Occipital lobe (tissue), 2 donors: ENCODE data around the gene KRTAP10-6. TPM values are rescaled to one million over a fixed set of nuclear protein-coding genes. Genes with fewer than 3 reads are reported as not detected.
"Not testable (repeated sequence)": the region's sequence is repeated elsewhere in the genome, so short reads cannot be mapped to it uniquely, and the experiment has no call there.

Source experiments
- DNase-seq: peaks from one replicate; lab custom pipeline; 2025; lab: John Stamatoyannopoulos, UW
- total RNA-seq: library from RNA; depleted of rRNA; stranded (reverse); fragments of >200 nt; gene quantifications from one replicate; pipeline ENCODE4 v1.2.3, GENCODE V29; 2014

KRTAP10-6 gene
- total RNA-seq, 1 donor from 2014 or later, result not detected

DNA sequence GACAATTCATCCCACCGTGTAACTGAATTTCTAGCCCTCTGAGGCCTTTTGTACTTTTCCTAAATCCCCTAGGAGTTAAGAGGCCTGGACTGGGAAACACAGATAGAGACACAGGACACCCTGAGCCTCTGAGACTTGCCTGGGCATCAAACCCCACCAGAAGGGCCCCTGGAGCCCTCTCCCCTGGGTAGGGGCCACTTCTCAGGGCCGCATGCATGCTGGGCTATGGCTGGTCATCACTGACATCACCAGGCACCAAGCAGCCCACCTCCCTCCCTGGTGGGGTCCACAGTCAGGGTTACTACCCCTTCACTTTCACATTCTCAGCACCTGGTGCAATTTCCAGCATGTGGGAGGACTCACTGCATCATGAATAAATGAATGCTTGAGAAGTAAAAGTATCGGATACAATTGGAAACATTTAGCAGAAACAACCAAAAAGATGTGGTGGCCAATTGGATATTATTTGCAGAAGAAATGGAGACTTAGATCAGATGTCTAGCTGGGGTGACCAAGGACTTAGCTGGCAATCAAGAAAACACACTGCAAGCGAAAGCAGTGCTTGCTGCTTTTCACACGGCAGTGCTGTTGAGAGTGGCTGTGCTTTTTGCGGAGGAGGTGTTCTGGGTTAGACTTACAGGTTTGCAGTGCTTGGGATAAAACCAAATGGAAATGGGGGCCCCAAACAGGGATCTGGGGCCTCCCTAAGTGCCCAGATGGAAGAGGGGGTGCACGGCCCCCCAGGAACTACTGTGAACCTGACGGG lies 7.1 kb upstream of the KRTAP10-6 start:
- no peak for DNase-seq

DNA sequence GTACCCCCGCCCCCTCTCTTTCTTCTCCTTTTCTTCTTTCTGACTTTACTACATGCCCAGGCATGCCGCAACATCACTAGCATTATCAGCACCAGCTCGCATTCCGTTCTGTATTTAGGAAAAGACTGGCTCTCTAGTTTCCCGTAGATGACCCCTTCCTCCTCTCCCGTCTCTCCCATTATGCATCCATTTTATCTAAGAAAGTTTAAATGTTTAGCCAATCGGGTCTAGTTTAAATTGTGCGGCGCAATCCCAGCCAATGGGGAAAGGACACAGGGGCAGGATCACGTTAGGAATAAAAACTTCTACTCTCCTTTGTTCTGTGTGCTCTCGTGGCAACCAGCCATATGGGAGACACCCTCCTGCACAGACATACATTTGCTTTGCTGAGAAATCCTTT lies 5.8 kb upstream of the KRTAP10-6 start:
- no peak for DNase-seq

DNA sequence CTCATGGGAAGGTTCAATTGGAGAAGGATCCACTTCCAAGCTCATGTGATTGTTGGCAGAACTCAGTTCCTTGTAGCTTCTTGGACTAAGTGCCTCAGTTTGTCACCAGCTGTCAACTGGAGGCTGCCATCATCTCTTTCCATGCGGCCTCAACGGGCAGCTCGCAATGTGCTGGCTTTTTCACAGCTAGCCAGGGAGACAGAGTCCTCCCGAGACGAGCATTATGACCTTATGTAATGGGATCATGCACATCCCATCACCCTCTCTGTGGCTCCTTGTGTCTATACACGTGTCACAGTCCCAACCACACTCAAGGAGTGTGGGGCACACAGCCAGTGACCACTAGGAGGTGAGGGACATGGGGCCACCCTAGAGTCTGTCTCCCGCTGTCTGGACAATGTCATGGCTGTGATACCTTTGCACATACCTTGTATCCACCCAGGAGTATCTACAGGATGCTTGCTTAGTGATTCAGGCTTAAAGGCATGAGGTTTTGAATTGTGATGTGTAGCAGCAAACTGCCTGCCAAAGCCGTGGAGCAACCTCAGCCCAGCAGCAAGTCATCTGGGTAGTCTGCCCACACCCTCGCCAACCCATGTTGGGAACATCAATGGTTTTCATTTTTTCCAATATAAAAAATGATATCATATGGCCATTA lies 3.9 kb upstream of the KRTAP10-6 start:
- DNase-seq, result no peak

DNA sequence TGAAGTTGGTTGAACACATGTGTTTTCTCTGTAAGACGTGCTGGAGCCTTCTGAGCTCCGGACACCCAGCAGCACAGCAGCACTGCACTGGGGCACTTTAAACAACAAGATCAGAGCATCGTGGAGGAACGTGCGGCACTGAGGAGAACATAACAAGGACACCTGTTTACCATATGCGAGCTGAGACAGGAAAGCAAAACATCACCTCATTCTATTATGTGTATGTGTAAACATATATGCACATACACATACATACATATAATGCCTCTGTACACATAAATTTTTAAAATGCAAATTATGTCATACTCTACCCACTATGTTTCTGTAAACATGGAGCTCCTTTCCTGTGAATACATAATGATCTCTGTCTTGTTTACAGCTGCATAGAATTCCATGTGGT lies 3.2 kb upstream of the KRTAP10-6 start:
- DNase-seq, result no peak

DNA sequence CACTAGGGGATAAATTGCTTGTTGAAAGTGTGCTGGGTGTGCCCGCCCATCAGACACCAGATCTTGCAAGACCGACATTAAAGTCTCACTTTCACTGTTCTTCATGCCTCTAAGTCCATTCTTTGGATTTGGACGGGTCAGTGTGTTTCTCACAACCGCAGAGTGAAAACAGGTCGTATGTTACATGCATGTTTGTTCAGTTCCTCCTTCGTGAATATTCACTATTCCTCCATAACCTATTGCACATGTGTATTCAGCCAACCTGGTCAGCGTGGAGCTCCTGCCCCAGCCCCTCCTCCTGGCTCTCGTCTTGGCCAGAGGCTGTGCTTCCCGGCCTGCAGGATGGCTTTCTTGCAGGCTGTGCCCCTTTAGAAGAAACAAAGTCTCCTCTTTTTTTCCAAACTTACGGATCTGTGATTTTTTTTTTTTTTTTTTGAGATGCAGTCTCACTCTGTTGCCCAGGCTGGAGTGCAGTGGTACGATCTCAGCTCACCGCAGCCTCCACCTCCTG lies 2.2 kb upstream of the KRTAP10-6 start:
- no peak for DNase-seq

DNA sequence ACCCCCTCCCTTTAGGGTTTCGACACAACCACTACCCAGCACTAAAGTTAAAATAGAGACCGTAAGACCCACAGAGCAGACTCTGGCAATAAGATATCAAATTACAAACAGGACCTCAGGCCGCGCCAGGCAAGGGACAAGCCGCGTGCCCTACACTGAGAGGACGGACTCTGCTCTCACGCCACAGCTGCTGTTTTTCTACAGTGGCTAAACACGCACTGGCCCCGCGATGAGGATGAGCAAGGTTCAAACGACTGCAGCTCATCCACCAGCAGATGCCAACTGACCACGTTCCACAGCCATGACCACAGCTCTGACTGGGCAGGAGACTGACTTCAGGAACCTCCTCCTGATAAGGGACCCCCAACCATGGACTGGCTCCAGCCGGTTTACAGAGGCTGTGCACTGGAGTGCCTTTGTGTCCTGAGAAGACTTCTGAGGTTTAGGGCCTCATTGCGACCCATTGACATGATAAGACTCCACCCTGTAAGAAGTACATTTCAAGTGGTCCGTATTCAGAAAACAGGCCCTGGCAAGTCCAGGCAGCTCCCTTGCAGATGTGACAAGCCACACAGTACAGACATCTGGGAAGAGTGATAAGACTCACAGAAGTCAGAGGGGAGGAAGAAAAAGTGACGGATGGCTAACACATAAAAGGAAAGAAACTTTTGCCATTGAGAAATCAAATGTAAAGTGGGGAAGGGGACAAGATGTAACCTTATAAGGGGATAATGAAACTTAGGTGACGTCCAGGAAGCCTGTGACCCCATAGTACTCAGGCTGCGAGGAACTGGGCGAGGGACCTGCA lies 1.5 kb upstream of the KRTAP10-6 start:
- no peak for DNase-seq

DNA sequence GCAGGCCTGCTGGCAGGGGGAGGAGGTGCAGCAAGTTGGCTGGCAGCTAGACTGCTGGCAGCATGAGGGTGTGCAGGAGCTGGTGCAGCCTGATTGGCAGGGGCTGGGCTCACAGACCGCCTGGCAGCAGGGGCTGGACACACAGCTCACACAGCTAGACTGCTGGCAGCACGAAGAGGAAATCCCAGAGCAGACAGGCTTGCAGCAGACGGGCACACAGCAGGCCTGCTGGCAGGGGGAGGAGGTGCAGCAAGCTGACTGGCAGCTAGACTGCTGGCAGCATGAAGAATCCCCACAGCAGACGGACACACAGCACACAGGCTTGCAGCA lies 539 bp downstream of the KRTAP10-6 start:
- not testable (repeated sequence) for DNase-seq

DNA sequence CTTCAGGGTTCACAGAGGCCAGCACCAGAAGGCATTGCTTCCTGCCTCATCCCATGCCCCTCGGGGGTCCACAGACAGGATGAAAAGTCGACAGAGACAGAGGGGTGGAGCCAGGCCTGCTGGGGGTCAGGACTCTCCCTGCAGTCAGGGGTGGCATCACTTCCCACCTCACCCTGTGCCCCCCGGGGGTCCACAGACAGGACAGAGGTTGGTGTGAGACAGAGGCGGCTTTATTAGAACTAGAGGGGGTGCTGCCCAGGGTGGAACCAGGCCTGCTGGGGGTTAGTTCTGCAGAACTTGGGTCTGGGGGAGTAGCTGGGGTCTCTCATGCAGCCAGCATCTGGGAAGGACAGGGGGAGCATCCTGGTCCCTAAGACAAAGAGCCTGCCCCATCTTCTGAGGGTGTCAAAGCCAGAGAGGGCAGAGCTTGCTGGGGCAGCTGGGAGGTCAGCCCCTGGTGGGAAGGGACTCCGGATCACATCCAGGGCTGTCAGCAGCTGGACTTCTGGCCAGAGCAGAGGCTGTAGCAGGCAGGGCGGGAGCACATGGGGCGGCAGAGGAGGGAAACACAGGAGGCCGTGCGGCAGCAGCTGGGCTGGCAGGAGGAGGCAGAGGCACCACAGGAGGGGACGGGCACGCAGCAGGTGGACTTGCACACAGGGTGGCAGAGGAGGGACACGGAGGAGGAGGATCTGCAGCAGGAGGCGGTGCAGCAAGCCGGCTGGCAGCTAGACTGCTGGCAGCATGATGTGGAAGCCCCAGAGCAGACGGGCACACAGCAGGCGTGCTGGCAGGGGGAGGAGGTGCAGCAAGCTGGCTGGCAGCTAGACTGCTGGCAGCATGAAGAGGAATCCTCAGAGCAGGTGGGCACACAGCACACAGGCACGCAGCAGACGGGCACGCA lies 1.2 kb downstream of the KRTAP10-6 start:
- not testable (repeated sequence) for DNase-seq

DNA sequence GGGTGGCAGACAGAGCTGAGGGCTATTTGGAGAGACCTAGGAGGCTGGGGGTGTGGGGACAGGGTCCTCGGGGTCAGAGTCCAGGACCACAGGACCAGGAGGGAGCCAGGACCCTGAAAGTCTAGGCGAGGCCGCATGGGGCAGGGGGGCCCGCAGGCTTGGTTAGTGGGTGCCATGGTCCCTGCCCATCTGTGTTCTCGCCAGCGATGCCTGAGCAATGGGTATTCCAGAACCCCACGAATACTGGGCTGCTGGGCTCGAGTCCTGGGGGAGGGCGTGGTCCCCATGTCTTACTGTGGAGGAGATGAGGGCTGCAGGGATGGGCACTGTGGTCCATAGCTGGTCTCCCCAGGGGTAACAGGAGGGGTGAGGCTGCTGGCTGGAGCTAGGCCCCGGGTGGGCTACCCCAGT lies 2.0 kb downstream of the KRTAP10-6 start:
- DNase-seq, result no peak

DNA sequence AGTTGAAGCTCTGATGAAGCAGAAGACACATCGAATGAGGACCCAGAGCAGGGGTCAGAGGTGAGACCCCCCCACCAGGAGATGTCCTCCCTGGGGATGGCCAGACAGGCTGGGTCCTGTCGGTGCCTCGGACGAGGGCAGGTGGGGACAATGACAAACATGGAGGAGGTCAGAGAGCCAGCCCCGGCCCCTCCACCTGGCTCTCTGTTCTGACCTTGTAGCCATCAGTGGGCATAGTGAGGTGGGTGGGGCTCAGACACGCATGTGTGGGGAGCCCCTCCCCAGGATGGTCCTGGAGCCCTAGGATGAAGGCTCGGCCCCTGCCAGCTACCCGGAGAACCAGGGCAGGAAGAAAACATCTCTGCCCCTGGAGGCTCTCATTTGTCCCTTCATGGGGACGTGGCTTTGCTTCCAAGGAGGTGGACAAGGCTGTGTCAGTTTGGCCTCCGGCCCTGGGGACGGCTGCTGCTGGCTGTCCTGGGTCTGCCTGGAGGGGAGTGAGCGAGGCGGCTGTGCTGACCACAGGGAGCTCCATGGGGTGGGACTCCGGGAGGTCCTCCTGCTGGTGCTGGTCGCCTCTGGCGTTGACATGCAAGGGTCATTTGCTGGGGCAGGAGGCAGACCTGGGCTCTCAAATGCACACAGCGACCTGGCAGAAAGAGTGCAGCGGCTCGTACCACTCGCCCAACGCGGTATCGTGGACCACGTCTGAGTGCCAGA lies 2.6 kb downstream of the KRTAP10-6 start:
- no peak for DNase-seq

DNA sequence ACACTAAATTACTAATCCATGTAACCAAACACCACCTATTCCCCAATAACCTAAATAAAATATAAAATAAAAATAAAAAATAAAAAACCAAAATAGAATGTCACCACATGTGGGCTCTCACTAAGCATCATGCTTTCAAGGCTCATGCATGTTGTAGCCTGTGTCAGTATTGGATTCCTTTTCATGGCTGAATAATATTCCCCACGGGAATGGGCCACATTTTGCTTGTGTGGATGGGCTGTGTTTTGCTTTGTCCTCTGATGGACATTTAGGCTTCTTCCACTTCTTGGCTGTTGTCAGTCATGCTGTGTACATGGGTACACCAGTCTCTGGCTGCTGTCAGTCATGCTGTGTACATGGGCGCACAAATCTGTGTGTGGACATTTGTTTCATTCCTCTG lies 3.2 kb downstream of the KRTAP10-6 start:
- no peak for DNase-seq

DNA sequence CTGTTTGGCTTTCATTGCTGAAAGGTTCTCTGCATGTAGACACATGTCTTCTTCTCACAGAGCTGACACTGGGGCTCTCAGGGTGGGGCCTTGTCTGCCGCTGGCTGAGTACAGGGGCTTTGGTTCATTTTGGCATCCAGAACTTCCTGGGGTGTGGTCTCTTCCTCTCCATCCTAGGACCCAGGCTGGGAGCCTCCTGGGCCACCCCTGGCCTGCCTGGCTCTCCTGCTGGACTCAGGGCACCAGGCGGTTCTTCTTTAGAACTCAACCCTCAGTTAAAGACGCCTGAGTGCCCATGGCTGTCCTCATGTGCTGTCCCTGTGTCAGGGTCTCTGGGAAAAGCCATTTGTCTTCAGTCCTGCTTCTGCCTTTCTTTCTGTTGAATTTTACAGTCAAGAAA lies 6.4 kb downstream of the KRTAP10-6 start:
- DNase-seq, result no peak

DNA sequence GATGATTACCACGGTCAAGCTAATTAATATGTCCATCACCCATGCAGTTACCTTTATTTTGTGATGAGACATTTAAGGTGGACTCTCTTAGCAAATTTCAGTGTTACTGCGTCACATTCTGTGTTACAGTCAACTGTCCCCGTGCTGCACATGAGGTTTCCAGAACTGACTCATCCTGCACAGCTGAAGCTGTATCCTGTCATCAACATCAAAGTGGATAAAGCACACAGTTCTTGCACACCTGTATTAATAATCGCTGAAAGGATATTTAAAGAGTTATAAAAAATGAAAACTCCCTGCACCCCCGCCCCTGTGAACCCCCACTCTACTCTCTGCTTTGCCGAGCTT lies 8.5 kb downstream of the KRTAP10-6 start:
- DNase-seq, result no peak

DNA sequence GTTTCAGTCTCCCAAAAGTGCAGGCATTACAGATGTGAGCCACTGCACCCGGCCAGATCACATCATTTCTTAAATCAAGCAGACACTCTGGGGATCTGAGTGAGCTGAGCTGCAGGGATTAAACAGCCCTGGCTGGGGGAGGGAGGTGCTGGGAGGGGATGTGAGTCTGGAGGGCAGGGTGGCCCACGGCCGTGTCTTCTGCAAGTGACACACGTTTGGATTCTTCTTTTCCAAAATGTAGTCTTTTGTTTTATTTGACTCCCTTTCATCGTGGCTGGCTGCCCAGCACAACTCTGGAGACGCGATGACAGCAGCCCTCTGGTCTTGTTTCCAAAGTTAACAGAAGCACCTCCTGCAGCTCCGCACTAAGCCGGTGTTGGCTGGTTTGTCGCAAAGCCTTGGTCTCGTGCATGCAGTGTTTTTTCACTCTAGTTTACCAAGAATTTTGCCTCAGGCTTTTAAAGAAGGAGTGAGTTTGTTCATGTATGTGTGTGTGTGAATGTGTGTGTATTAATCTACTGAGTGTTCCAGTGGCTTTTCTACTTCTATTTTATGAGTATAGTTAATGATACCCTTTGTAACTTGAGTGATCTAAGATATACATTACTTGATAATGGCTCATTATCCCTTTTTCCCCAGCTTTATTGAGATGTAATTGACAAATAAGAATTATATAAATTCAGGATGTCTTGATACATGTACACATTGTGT lies 9.1 kb downstream of the KRTAP10-6 start:
- DNase-seq, result no peak

DNA sequence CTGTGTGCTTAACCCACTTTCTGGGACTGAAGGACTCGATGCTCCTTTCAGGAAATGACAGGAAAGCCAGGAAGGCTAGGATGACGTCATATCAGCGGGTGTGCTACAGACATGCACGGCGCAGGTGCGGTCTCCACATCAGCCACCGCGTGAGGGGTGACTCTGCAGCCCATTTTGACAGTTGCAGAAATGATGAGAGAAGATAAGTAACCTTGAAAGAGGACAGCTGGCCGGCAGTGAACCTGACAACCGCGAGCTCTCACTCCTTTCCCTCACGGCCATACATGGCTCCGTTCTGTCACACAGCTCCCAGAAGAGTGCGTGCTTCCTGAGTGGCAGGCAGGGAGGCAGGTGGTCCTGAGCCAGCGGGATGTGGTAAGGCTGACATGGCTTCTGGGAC lies 10.2 kb downstream of the KRTAP10-6 start:
- DNase-seq, result no peak

DNA sequence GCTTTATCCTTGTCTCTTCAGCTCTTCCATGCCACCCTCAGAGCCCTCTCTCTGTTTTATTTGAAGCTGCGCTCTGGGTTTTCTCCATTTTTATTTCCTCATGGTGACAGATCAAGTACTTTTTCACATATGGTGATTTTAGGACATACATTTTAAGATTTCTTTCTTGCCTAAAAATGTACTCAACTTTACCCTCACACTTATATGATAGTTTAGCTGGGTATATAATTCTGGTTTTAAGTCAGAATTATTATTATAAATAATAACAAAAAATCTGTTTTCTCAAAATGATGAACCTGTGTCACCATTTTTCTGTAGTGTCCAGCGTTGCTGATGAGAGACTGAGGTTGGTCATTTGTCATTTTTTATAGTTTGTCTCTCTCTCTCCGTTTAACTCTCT lies 11.1 kb downstream of the KRTAP10-6 start:
- DNase-seq, result no peak

DNA sequence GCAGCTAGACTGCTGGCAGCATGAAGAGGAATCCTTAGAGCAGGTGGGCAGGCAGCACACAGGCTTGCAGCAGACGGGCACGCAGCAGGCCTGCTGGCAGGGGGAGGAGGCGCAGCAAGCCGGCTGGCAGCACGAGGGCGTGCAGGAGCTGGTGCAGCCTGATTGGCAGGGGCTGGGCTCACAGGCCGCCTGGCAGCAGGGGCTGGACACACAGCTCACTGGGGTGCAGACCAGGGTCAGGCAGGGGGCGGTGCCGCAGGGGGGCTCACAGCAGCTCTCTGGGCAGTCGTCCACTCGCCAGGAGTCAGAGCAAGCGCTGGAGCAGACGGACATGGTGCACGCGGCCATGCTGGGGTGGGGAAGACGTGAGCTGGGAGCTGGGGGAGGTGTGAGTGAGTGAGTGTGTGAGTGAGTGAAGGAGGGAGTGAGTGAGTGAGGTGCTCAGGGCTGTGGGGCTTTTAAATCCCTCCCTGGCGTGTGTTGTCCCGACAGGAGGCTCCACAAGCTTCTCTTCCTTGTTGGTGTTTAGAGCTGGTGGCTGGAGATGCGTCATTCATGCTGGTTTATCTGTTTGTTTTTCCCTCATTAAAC lies 12.0 kb downstream of the KRTAP10-6 start, which contains the start of gene KRTAP10-5:
Gene KRTAP10-5 (minus strand): TSS at position 374 of the 591 bp plus-strand sequence. CDS start 26 bp downstream, at position 348.
- DNase-seq, result not testable (repeated sequence)

DNA sequence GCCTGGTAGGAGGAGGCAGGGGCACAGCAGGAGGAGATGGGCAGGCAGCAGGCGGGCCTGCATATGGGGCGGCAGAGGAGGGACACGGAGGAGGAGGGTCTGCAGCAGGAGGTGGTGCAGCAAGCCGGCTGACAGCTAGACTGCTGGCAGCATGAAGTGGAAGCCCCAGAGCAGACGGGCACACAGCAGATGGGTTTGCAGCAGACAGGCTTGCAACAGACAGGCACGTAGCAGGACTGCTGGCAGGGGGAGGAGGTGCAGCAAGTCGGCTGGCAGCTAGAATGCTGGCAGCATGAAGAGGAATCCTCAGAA lies 12.5 kb downstream of the KRTAP10-6 start:
- no peak for DNase-seq

DNA sequence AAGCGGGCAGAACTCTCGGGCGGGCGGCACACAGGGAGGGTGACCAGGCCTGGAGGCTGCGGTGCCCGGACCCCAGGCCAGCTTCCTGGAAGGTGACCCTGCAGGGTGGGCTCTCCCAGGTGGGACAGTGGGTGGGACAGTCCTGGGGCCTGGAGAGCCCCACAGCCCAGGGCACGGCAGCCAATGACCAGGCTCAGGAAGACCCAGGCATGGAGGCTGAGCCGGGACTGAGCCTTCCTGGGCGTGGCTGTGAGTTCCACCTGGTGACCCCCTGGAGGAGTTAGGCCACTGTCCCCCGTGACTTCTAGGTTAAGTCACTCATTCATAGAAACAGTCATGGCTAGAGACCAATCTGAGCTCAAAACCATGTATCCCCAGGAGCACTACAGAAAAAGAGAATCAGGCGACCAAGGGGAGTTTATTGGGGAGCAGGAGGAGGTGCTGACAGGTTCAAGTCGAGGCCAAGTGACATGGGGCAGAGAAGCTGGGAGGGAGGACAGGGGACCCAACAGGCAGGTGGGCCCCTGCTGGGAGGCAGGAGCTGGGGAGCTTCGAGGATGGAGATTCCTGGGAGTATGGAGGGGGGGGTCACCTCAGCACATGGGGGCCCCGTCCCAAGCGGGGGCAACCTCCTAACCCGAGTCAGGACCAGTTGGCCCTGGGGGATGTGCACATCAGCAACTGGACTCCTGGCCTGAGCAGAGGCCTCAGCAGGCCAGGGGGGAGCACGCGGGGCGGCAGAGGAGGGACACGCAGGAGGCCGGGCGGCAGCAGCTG lies 13.1 kb downstream of the KRTAP10-6 start:
- no peak for DNase-seq
